Activated CD8-positive, alpha-beta memory T cell treated with anti-CD3 and anti-CD28 coated beads for 36 hours (primary cell): ENCODE data around the gene AZGP1. TPM values are rescaled to one million over a fixed set of nuclear protein-coding genes. Genes with fewer than 3 reads are reported as not detected.
"Not testable (repeated sequence)": the region's sequence is repeated elsewhere in the genome, so short reads cannot be mapped to it uniquely, and the experiment has no call there.

Source experiments
- CTCF ChIA-PET: fragments of 350-600 bp; sonication (Branson Sonifier 250); formaldehyde crosslinking; loops from one replicate; lab custom pipeline; 2021; ENCODE audit warnings: antibody characterized with exemption; lab: Charles Lee
- POLR2A ChIA-PET: fragments of 350-600 bp; sonication (Branson Sonifier 250); formaldehyde crosslinking; loops from one replicate; lab custom pipeline; 2021; ENCODE audit warnings: antibody characterized with exemption; lab: Charles Lee
- total RNA-seq, 2 experiments: library from RNA; stranded (reverse); gene quantifications; one replicate each; pipeline ENCODE4 v1.2.3, GENCODE V29; 2021

The AZGP1 gene
- total RNA-seq, 2 experiments from 2014 or later: not detected

DNA sequence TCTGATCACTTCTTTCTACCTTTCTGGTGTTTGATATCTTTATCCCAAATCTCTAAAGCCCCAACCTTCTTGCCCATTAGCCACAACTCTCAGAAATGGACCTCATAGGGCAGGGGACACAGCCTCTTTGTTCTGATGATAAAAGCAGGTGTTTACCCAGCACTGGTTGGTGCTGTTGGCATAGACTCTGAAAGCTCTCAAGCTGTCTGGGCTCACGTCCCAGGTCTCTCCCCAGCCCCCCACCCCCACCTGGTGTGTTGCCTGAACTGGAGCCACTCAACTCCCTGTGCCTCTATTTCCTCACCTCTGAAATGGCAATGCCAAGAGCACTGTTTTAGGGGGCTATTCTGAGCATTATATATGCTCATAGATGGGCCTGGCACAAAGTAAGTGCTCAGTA lies 6.0 kb downstream of the AZGP1 start:
- ChIA-PET POLR2A (interaction anchor here (0.6 to 0.7 kb wide), 3 partner anchors 39 to 836 kb away, joined by 3 to 5 read pairs (median 4); no protein-coding TSS in a partner anchor), CTCF (interaction anchor here (0.7 to 1.2 kb wide), 2 partner anchors 22 to 728 kb away, joined by 3 read pairs; no protein-coding TSS in a partner anchor)

DNA sequence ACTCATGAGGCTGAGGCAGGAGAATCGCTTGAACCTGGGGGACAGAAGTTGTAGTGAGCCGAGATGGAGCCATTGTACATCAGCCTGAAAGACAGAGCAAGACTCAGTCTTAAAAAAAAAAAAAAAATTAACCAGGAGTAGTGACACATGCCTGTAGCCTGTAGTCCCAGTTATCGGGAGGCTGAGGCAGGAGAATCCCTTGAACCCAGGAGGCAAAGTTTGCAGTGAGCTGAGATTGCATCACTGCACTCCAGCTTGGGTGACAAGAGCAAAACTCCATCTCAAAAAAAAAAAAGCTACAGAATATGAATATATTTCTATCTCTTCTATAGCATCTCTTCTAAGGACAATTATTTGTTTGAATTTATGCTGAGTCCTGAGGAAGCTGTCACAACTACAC lies 6.5 kb downstream of the AZGP1 start:
- CTCF ChIA-PET: interaction anchor here (1.2 kb wide), 1 partner anchor 22 kb away, joined by 3 read pairs; no protein-coding TSS in a partner anchor

DNA sequence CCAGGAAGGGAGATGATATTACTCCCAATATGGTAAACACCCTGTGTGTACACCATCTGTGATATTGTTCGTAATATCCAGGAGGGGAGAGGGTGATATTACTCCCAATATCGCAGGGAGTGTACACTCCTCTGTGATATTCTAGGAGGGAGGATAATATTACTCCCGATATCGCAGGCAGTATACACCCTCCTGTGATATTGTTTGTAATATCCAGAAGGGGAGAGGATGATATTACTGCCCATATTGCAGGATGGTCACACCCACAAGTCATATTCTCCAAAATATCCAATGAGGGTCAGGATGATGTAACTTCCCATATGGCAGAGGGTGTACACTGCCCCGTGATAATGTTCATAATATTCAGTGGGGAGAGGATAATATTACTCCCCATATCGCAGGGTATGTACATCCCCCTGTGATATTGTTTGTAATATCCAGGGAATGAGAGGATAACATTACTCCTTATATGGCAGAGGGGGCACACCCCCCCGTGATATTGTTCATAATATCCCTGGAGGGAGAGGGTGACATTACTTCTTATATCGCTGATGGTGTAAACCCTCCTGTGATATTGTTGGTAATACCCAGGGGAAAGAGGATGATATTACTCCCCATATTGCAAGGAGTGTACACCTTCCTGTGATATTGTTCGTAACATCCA lies 17.1 kb downstream of the AZGP1 start:
- CTCF ChIA-PET: no interaction called here

More for the DNA sequence above, 6.5 kb downstream of the AZGP1 start:
- POLR2A ChIA-PET: interaction anchor here (0.6 to 0.7 kb wide), 3 partner anchors 40 to 837 kb away, joined by 3 to 5 read pairs (median 4); no protein-coding TSS in a partner anchor

DNA sequence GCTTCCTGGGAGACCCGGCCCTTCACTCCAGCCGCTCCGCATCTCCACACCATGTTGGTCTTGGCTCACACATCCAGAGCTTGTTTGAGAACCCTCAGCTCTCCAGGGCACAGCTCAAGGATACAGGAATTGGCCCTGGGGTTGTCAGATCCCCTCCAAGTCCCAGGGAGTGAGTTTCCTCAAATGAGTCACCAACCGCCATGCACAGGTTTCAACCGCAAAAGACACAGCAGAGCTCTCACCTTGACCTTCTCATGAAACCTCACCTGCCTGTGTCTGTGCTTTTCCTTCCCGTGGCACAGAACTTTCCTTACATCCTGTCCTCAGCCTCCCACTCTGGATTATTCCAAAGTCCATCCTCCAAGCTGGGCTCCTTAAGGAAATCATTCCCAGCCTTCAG lies 20.6 kb downstream of the AZGP1 start:
- ChIA-PET CTCF (no interaction called here), POLR2A (no interaction called here)

More for the DNA sequence above, 17.1 kb downstream of the AZGP1 start:
- POLR2A ChIA-PET: no interaction called here

DNA sequence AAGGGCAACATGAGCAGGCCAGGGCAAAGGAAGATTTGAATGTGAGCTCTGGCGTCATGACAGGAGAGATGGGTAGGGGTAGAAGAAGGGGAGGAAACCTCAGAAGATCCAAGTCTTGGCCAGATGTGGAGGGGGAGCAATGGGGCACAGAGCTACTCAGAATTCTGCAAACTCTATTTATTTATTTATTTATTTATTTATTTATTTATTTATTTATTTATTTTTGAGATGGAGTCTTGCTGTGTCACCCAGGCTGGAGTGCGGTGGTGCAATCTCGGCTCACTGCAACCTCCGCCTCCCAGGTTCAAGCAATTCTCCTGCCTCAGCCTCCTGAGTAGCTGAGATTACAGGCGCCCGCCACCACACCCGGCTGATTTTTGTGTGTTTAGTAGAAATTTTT lies 21.2 kb downstream of the AZGP1 start:
- CTCF ChIA-PET, POLR2A ChIA-PET: not testable (repeated sequence)

DNA sequence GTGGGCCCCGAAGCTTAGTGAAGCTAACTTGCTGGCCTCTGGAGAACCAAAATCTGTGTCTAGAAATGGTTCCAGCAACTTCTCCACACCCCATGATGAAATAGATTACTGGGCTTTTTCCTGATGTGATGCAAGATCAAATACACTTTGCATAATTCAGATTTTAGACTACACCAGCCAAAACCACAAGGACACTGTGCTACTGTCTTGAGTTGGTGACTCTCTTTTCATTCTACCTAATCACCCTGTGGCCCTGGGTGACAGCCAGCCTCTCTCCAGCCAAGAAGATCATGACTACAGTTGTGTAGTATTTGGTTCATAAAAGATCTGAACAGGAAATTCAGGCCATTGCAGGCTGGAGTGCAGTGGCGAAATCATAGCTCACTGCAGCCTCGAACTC lies 22.2 kb downstream of the AZGP1 start:
- ChIA-PET CTCF (no interaction called here), POLR2A (interaction anchor here (0.6 kb wide), 1 partner anchor 34 kb away, joined by 3 read pairs; no protein-coding TSS in a partner anchor)

DNA sequence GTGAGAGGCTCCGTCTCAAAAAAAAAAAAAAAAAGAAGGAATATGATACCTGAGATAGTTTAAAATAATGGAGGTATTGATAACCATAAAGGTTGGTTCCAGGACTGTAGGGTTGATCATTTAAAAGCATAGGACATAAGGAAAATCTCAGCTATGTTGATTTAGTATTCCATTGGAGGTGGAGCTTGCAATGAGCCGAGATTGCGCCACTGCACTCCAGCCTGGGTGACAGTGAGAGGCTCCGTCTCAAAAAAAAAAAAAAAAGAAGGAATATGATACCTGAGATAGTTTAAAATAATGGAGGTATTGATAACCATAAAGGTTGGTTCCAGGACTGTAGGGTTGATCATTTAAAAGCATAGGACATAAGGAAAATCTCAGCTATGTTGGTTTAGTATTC lies 23.2 kb downstream of the AZGP1 start:
- POLR2A ChIA-PET, CTCF ChIA-PET: not testable (repeated sequence)

DNA sequence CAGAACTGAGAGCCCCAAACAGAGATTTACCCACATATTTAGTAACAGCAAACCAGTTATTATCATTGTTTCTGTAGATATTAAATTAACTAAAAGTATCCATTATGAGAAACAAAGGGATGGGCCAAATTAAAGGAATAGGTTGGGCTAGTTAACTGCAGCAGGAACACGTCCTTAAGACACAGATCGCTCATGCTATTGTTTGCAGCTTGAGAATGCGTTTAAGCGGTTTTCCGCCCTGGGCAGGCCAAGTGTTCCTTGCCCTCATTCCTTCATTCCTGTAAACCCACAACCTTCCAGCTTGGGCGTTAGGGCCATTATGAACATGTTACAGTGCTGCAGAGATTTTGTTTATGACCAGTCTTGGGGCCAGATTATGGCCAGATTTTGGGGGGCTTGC lies 25.0 kb downstream of the AZGP1 start:
- POLR2A ChIA-PET, CTCF ChIA-PET: not testable (repeated sequence)

DNA sequence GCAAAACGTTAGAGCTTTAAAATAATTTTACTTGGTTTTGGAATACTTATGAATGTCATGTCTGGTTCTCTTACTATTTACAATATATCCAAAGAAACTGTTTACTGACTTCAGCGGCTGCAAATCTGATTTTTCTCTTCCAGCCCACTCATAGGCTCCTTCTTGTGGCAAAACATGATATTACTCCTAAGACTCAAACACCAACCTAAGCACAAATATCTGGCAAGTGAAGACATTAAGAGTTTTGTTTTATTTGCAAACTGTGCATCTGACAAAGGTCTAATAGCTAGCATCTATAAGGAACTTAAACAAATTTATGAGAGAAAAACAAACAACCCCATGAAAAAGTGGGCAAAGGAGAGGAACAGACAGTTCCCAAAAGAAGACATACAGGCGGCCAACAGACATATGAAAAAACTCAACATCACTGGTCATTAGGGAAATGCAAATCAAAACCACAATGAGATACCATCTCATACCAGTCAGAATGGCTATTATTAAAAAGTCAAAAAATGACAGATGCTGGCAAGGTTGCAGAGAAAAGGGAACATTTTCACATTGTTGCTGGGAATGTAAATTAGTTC lies 26.1 kb downstream of the AZGP1 start:
- CTCF ChIA-PET: interaction anchor here (0.6 to 0.8 kb wide), 2 partner anchors 33 to 405 kb away, joined by 3 read pairs; no protein-coding TSS in a partner anchor
- POLR2A ChIA-PET: interaction anchor here (0.6 kb wide), 1 partner anchor 70 kb away, joined by 3 read pairs; no protein-coding TSS in a partner anchor

DNA sequence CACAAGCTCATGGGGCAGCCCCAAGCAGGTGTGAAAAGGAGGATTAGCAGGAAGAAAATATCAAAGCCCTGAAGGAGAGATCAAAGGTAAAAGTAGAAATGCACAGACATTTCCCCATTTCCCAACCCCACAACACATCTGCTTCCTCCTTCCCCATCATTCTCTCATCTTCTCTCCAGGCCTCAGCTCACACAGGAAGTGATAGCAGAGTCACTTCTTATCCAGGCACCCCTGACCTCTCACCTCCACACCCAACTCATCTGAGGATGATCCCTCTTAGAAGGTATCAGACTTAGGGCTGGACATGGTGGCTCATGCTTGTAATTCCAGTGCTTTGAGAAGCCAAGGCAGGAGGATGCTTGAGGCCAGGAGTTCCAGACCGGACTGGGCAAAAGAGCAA lies 28.2 kb downstream of the AZGP1 start:
- POLR2A ChIA-PET: no interaction called here
- CTCF ChIA-PET: no interaction called here

DNA sequence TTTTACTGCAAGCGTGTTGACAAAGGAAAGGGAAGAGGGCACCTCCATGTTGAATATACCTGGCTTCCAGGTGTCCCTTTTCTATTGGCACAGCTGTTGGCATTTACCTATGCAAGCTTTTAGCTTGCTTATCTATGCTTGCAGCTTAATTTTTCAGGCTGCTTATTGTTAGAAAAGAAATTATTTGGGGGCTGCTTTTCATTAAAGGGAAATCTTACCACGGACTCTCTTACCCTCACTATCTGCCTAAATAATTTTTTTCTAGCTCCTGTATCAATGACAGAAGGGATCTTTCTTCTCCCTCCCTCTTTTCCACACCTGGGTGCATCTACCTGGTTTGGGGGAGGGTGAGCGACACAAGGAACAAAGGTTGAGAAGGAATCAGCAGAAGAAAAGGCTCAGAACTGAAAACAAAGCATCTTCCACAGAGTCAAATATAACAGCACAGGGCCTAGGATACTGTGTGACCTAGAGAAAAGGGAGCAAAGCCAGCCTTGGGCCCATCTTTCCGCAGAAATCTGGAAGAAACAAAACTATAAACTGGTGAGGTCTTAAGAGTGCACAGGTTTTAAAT lies 31.2 kb downstream of the AZGP1 start:
- ChIA-PET POLR2A (no interaction called here), CTCF (no interaction called here)

DNA sequence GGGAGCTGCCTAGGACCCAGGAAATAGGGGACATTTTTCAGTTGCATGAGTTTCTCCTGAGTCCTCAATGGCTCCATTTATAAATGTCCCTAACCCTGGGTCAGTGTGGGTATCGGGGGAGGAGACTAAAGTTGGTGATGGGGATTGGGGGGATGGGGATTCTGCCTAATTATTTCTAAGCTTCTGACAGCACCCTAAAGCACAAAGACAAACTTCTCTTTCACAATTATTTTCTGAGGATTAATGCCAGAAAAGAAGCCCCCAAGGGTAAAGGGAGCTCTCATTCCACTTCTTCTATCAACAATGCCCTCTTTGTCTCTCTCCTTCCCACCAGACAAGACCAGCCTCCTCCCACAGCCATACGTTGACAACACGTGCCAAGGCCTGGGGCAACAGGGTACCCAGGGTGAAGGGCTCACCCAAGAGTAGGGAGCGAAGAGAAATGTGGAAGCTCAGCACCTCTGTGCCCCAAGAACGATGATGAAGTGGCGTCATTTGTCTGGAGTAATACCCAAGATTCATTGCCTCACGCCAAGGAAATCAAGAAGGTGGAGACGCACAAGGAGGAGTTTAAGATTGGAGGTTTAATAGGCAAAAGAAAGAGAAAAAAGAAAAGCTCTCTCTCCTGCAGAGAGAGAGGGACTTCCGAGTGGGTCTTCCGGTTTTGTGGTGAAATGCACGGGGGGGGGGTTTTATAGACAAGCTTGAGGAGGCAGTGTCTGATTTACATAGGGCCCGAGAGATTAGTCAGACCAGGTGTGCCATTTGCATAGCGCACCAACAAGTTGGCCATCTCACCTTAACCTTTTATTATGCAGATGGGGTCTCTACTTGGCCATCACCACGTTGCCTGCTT lies 32.0 kb downstream of the AZGP1 start:
- POLR2A ChIA-PET: no interaction called here
- CTCF ChIA-PET: no interaction called here

DNA sequence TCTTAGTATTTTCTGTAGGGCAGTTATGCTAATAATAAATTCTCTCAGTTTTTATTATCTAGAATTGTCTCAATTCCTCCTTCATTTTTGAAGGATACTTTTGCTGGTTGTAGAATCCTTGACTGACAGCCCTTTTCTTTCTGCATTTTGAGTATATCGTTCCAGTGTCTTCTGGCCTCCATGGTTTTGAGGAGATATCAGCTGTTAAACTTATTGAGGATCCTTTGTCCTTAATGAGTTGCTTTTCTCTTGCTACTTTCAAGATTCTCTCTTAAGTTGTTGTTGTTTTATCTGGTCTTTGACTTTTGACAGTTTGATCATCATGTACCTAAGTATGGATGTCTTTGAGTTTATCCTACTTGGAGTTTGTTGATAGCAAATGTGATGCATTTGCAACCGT lies 37.5 kb downstream of the AZGP1 start:
- POLR2A ChIA-PET: no interaction called here
- CTCF ChIA-PET: no interaction called here

DNA sequence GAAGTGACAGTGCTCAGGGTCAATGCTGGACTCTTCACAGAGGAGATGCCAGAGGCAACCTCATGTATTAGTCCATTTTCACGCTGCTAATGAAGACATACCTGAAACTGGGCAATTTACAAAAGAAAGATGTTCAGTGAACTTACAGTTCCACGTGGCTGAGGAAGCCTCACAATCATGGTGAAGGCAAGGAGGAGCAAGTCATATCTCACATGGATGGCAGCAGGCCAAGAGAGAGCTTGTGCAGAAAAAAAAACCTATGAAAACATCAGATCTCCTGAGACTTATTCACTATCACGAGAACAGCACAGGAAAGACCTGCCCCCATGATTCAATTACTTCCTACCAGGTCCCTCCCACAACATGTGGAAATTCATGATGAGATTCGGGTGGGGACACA lies 40.8 kb downstream of the AZGP1 start:
- POLR2A ChIA-PET: not testable (repeated sequence)

DNA sequence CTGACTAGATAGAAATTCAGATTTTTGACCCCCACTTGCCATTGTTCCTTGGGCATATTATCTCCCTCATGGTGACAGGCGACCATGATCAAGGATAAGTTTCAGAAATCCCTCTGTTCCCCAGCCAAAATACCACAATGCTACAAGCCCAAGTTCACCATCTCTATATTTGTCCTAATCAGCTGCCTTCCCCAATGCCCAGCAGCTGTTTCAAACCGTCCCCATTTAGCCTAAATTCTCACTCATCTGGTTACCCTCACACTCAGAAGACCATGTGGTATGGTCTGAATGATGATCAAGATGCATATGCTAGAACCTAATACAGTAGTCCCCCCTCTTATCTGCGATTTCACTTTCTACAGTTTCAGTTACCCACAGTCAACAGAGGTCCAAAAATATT lies 45.5 kb downstream of the AZGP1 start:
- POLR2A ChIA-PET: no interaction called here
- CTCF ChIA-PET: interaction anchor here (0.9 kb wide), 1 partner anchor 60 kb away, joined by 3 read pairs; no protein-coding TSS in a partner anchor

More for the DNA sequence above, 40.8 kb downstream of the AZGP1 start:
- CTCF ChIA-PET: not testable (repeated sequence)

DNA sequence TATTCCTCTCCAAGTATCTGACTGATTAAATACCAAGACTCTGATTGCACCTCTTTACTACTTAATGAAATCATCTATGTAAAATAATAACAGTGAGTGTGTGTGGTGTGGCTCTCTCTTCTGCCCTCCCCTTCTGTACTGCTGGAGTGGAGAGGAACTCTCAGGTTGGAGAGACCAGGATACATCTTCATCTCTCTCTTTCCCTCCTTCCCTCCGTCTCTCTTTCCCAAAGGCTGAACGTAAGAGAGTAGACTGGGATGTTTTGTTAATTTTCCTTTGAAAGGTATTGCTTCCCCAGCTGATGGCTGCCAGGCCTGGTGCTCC lies 46.1 kb downstream of the AZGP1 start:
- POLR2A ChIA-PET: interaction anchor here (1.3 kb wide), 1 partner anchor 10 kb away, joined by 5 read pairs; the partner anchor contains the start of gene TRIM4

DNA sequence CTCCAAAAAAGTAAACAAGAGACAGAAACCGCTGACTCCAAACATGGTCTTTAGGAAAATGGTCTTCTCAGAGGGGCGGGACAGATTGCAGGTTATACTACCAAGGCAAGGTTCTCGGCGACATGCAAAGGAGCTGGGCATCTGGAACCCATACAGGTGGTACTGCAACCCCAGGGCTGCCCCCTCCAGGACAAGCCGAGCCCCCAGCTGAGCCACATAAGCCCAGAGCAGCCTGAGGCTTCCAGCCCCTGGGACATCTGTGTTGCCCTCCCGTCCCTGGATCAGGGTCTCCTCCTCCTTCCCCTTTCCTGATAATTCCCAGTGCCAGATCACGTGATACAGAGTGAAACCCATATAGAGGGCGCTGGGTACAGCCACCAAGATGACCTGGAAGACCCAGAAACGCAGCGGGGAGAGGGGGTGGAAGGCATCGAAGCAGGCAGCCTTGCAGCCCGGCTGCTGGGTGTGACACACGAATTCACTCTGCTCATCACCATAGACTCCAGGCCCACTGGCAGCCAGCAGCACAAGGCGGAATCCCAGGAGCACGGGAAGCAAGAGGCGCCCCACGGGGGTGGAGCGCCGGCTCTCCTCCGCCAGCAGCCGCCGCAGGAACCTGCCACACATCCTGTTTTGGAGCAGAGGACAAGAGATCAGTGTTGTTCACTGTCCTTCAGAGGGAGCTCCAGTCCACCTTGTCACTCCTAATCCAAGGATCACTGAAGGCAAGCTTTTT lies 46.7 kb downstream of the AZGP1 start, which contains the start of gene GJC3:
TSS of gene GJC3 (minus strand) at position 627 of the 736 bp plus-strand sequence. CDS start at position 627, 0 bp downstream.
- CTCF ChIA-PET: interaction anchor here (0.7 to 0.9 kb wide), 2 partner anchors 10 to 61 kb away, joined by 3 read pairs; partner anchors contain the start of gene TRIM4
- POLR2A ChIA-PET: interaction anchor here (1.3 kb wide), 1 partner anchor 10 kb away, joined by 5 read pairs; the partner anchor contains the start of gene TRIM4

More for the DNA sequence above, 46.1 kb downstream of the AZGP1 start:
- CTCF ChIA-PET: interaction anchor here (0.9 kb wide), 1 partner anchor 60 kb away, joined by 3 read pairs; no protein-coding TSS in a partner anchor

DNA sequence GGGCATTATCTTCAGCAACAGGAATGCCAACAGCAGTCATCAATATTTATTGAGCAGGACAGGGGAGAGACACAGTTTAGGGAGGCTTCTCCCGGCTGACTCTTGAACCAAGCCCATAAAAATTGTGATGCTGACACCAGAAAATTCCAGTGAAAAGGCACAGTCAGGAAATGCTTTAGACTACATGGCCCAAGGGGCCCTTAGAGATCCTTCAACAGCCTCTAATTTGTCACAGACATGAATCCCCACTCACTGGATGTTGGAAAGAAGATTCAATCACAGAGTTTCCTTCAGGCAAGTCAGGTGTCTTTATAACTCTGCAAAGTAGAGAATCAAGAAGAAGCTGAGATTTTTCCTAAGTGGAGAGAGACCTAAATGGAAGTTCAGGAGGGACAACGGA lies 47.6 kb downstream of the AZGP1 start:
- CTCF ChIA-PET: no interaction called here
- POLR2A ChIA-PET: no interaction called here
